ENCODE results near the gene FUT3. TPM values are rescaled to one million over a fixed set of nuclear protein-coding genes. Genes with fewer than 3 reads are reported as not detected.
A peak's percentile ranks its signal among the peaks of the same experiment; 100 is the strongest.
"Not testable (repeated sequence)": the region's sequence is repeated elsewhere in the genome, so short reads cannot be mapped to it uniquely, and the experiment has no call there.

Gene FUT3
- total and polyA plus RNA-seq, 5 experiments from 2014 or later = 0.16 TPM; not detected in 4

DNA sequence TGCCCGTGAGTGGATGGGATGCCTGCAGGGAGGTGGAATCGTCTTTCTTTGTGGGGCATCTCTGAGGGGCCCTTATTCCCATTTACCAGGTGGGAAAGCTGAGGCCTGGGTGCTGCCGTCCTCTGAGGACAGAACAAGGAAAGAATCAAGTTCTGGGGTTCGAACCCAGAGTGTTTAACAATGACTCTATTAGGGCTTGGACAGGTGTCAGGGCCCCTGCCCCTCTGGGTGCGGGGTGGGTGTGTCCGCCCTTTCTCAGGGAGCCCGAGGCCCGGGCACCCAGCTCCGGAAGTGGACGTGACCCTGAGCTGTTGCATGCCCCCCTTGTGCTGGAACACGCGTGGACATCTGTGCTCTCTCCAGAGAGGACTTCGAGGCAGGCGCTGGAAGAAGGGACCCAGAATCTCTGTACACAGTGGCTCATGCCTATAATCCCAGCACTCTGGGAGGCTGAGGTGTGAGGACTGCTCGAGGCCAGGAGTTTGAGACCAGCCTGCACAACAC lies 41.6 kb upstream of the FUT3 start:
- Mint-ChIP-seq H3K9me3 (no peaks in the 10 kb centered on the region), H3K36me3 (peaks cover 0 to 10% (median 0%) of the 10 kb centered on the region in 3 donors), H3K27ac (peak overlapping the region in 4 of 10 donors; percentile 2 to 48 (median 28)), H3K4me3 (no peak overlapping the region), H3K4me1 (peaks cover 0 to 7% (median 4%) of the 10 kb centered on the region in 4 donors), H3K27me3 (peaks cover 1 to 20% (median 6%) of the 10 kb centered on the region in 5 donors)
- DNase-seq = no peak
- no peak for ATAC-seq
- POLR2A ChIA-PET = interaction anchor here (4.7 kb wide), 1 partner anchor 11 kb away, joined by 26 read pairs; the partner anchor contains the start of genes NDUFA11 and VMAC

DNA sequence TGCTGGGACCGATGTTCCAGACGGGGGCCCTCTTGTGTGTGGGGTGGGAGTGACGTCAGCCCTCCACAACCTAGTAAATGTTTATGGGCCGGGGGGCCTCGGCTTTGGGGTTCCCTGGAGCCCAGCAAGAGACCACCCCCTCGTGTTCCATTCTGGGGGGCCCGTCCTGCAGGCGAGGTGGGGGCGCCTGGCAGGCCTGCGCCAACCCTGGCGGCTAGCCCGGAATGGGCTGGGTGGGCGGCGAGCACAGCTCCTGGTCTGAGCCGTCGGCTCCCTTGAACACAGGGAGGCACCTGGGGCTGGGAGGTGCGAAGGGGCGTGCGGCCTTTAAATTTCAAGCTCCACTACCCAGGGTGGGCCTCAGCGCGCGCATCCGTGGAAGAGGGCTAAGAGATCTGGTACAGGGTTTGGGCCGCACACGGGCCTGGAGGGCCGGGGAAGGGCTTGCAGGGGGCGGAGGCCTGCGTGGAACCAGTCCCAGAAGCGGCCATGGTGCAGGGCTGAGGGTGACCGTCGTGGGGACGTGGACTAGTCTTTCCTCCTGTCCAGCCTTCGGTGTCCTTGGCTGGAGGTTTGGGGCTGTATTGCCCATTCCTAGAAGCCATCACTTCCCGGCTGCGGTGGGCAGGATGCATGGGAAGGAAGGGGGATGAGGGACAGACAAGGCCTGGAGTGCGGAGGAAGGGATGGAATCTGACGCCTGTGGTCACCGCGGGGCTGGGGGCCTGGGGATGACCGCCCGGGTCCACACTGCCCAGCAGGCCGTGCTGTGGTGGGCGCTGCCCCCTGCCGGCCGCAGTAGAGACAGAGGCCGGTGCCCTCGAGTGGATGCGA lies 40.9 kb upstream of the FUT3 start:
- Mint-ChIP-seq H3K27ac (peak overlapping the region in 3 of 10 donors; percentile 25 to 88 (median 52)), H3K27me3 (peaks cover 1 to 20% (median 6%) of the 10 kb centered on the region in 5 donors), H3K9me3 (no peaks in the 10 kb centered on the region), H3K4me1 (peaks cover 0 to 7% (median 4%) of the 10 kb centered on the region in 4 donors), H3K36me3 (peaks cover 0 to 10% (median 0%) of the 10 kb centered on the region in 3 donors), H3K4me3 (no peak overlapping the region)
- ATAC-seq (peak; percentile 51 to 60), DNase-seq (peak in 1 of 10 donors; percentile 17)
- POLR2A ChIA-PET = interaction anchor here (1.0 to 4.7 kb wide), 2 partner anchors 11 to 88 kb away, joined by 4 to 26 read pairs; partner anchors contain the start of genes NDUFA11 and VMAC

DNA sequence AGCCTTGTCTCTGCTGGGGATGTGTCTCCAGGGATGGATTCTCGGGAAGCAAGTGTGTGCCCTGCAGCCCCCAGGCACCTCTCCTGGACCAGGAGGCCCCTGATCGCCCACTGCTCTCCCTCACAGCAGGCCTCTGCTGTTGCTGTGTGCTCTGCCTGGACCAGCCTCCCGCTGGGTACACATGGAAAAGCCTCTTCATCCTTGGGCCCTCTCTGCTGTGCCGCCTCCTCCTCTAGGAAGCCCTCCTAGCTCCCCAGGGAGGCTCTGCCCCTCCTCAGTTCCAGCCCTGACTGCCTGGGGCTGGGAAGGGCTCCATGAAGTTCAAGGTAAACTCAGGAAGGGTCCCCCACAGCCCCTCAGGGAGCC lies 40.3 kb upstream of the FUT3 start:
- peak overlapping the region in 2 of 10 donors; percentile 52 to 88 for H3K27ac Mint-ChIP-seq
- POLR2A ChIA-PET = interaction anchor here (1.0 to 4.7 kb wide), 4 partner anchors 12 to 87 kb away, joined by 3 to 26 read pairs (median 4); partner anchors contain the start of genes NDUFA11 and VMAC
- H3K9me3 Mint-ChIP-seq = no peaks in the 10 kb centered on the region
- peaks cover 0 to 7% (median 4%) of the 10 kb centered on the region in 4 donors for H3K4me1 Mint-ChIP-seq
- no peak for DNase-seq
- peak; percentile 9 to 13 for ATAC-seq
- H3K36me3 Mint-ChIP-seq = peaks cover 0 to 7% (median 0%) of the 10 kb centered on the region in 3 donors
- H3K27me3 Mint-ChIP-seq = peaks cover 1 to 26% (median 8%) of the 10 kb centered on the region in 5 donors
- H3K4me3 Mint-ChIP-seq = no peak overlapping the region

DNA sequence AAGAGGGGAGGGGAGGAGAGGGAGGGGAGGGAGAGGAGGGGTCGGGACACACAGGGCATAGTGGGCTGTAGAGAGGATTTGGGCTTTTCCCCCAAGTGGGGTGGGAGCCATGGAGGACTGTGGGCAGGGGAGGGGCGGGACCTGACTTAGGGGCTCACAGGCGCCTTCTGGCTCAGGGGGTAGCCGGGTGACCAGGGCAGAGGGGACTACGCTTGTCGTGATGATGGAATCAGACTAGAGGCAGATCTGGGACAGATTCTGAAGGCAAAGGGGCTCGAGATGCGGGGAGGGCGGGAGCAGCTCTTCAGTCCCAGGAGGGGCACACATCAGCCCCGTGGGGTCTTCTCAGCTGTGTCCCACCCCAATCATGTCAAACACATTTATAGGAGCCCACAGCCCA lies 38.9 kb upstream of the FUT3 start:
- Mint-ChIP-seq H3K36me3 (peaks cover 0 to 4% (median 0%) of the 10 kb centered on the region in 3 donors), H3K27ac (peak overlapping the region in 1 of 10 donors; percentile 6), H3K4me1 (peaks cover 0 to 7% (median 3%) of the 10 kb centered on the region in 4 donors), H3K27me3 (peaks cover 6 to 38% (median 15%) of the 10 kb centered on the region in 5 donors), H3K4me3 (no peak overlapping the region), H3K9me3 (no peaks in the 10 kb centered on the region)
- ATAC-seq = no peak
- POLR2A ChIA-PET = interaction anchor here (1.2 to 4.7 kb wide), 2 partner anchors 13 to 67 kb away, joined by 3 to 26 read pairs; partner anchors contain the start of genes NDUFA11 and VMAC
- DNase-seq = no peak

DNA sequence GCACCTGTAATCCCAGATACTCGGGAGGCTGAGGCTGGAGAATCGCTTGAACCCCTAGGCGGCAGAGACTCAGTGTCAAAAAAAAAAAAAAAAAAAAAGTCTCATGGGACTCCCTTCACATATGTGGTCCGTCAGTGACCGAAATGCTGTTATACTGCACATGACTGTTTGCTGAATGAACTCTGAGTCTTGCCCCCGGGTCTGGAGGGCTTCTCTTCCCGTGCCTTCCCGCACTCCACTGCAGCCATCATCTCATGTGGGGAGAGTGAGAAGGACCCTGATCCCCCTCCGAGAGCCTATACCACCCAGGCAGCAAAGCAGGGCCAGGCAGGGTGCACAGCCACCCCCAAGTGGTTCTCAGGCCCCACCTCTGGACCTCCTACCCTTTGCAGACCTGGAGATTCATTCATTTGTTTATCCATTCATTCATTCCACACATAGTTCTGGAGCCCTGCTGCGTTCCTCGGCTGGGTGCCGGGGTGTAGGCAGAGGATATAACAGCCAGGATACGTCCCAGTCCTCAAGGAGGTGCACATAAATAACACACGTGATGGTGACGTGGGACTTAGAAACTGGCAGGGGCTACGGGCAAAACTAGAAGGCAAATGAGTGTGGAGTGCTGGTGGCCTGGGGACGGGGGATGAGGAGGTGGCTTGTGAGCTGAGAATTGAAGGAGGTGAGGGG lies 38.2 kb upstream of the FUT3 start:
- H3K27me3 Mint-ChIP-seq = peaks cover 6 to 41% (median 15%) of the 10 kb centered on the region in 5 donors
- peaks cover 0 to 7% (median 3%) of the 10 kb centered on the region in 4 donors for H3K4me1 Mint-ChIP-seq
- H3K4me3 Mint-ChIP-seq = no peak overlapping the region
- no peak for DNase-seq
- no peak for ATAC-seq
- POLR2A ChIA-PET = interaction anchor here (0.8 to 4.7 kb wide), 2 partner anchors 14 to 25 kb away, joined by 5 to 26 read pairs; partner anchors contain the start of genes CAPS, NDUFA11 and VMAC
- H3K36me3 Mint-ChIP-seq = peaks cover 0 to 2% (median 0%) of the 10 kb centered on the region in 3 donors
- peak overlapping the region in 3 of 10 donors; percentile 6 to 61 (median 35) for H3K27ac Mint-ChIP-seq
- H3K9me3 Mint-ChIP-seq = no peaks in the 10 kb centered on the region

DNA sequence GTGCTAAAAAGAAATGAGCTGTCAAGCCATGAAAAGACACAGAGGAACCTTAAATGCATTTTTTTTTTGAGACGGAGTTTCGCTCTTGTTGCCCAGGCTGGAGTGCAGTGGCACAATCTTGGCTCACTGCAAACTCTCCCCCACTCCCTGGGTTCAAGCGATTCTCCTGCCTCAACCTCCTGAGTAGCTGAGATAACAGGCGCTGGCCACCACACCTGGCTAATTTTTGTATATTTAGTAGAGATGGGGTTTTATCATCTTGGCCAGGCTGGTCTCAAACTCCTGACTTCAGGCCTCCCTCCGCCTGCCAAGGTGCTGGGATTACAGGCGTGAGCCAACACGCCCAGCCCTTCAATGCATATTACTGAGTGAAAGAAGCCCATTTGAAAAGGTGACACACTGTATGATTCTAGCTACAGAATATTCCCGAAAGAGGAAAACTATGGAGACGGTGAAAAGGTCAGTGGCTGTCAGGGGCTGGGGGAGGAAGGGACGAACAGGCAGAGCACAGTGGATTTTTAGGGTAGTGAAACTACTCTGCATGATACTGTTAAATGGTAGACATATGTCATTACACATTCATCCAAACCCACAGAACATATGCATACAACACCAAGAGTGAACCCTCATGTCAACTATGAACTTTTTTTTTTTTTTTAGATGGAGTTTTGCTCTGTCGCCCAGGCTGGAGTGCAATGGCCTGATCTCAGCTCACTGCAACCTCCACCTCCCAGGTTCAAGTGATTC lies 33.0 kb upstream of the FUT3 start:
- DNase-seq, H3K36me3 Mint-ChIP-seq, H3K4me1 Mint-ChIP-seq, ATAC-seq, H3K27ac Mint-ChIP-seq, H3K4me3 Mint-ChIP-seq, H3K9me3 Mint-ChIP-seq, POLR2A ChIA-PET: not testable (repeated sequence)
- H3K27me3 Mint-ChIP-seq = peaks cover 13 to 45% (median 16%) of the 10 kb centered on the region in 5 donors

DNA sequence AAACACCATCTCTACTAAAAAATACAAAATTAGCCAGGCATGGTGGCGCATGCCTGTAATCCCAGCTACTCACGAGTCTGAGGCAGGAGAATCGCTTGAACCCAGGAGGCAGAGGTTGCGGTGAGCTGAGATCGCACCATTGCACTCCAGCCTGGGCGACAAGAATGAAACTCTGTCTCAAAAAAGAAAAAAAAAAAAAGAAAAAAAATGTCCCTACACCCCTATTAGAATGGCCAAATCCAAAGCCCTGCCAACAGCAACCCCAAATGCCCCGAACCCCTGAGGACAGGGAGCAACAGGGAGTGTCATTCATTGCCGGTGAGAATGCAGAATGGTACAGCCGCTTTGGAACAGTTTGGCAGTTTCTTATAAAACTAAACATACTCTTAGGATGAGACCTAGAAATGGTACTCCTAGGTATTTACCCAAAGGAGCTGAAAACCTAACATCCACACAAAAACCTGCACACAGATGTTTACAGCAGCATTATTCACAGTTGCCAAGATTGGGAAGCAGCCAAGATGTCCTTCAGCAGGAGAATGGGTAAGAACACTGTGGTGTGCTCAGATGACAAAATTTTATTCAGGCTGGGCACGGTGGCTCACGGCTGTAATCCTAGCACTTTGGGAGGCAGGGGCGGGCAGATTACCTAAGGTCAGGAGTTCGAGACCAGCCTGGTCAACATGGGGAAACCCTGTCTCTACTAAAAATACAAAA lies 32.1 kb upstream of the FUT3 start:
- H3K9me3 Mint-ChIP-seq, H3K4me1 Mint-ChIP-seq, DNase-seq, H3K27ac Mint-ChIP-seq, ATAC-seq, H3K36me3 Mint-ChIP-seq, POLR2A ChIA-PET, H3K4me3 Mint-ChIP-seq: not testable (repeated sequence)
- H3K27me3 Mint-ChIP-seq = peaks cover 13 to 48% (median 18%) of the 10 kb centered on the region in 5 donors

DNA sequence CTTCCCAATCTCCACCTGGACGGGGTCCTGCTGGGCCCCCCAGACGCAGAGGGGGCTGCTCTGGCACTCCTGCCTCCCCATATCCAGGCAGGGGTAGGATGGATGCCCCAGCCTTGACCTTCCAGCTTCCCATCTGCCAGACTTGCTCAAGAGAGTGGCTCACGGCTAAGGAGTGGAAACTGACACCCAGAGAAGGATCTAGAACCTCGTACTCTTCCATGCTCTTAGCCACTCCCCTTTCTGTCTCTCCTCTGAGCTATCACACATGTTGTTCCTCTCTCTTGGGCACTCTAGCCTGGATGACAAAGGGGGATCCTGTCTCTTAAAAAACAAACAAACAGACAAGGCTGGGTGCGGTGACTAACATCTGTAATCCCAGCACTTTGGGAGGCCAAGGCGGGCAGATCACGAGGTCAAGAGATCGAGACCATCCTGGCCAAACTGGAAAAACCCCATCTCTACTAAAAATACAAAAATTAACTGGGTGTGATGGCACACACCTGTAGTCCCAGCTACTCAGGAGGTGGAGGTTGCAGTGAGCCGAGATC lies 31.2 kb upstream of the FUT3 start:
- Mint-ChIP-seq H3K27ac (no peak overlapping the region), H3K27me3 (peaks cover 12 to 48% (median 23%) of the 10 kb centered on the region in 5 donors), H3K4me1 (no peaks in the 10 kb centered on the region), H3K36me3 (no peaks in the 10 kb centered on the region), H3K4me3 (no peak overlapping the region), H3K9me3 (no peaks in the 10 kb centered on the region)
- no peak for DNase-seq
- ATAC-seq = no peak
- POLR2A ChIA-PET = no interaction called here

DNA sequence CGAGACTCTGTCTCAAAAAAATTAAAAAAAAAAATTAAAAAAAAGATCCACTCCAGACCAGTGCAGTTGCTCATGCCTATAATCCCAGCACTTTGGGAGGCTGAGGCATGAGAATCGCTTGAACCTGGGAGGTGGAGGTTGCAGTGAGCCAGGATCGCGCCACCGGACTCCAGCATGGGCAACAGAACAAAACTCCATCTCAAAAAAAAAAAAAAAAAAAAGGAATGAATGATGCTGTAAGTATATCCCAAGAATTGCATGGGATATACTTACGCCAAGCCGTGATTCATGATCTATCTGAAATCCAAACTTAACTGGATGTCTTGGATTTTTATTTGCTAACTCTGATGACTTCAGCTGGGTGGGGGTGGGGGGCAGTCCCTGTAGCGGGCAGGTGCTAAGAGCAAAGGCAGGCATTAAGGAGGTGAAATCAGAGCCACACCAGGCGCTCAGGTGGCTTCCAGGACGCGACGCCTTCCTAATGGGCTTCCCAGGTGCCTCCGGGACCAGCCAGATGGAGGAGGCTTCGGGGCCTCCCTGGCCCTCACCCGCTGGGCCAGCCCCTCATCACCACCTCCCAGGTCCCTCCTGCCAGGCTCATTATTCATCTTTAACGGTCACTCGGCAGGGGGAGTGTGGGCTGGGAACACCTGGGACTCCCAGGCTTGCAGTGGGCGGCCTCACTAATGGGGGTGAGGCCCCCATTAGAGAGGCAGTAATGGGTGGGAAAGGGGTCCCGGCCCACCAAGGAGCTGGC lies 30.5 kb upstream of the FUT3 start:
- ATAC-seq (no peak), DNase-seq (no peak)
- no peaks in the 10 kb centered on the region for H3K4me1 Mint-ChIP-seq
- no peak overlapping the region for H3K4me3 Mint-ChIP-seq
- no peak overlapping the region for H3K27ac Mint-ChIP-seq
- H3K27me3 Mint-ChIP-seq = peaks cover 12 to 51% (median 25%) of the 10 kb centered on the region in 5 donors
- H3K36me3 Mint-ChIP-seq = no peaks in the 10 kb centered on the region
- no peaks in the 10 kb centered on the region for H3K9me3 Mint-ChIP-seq
- POLR2A ChIA-PET = no interaction called here

DNA sequence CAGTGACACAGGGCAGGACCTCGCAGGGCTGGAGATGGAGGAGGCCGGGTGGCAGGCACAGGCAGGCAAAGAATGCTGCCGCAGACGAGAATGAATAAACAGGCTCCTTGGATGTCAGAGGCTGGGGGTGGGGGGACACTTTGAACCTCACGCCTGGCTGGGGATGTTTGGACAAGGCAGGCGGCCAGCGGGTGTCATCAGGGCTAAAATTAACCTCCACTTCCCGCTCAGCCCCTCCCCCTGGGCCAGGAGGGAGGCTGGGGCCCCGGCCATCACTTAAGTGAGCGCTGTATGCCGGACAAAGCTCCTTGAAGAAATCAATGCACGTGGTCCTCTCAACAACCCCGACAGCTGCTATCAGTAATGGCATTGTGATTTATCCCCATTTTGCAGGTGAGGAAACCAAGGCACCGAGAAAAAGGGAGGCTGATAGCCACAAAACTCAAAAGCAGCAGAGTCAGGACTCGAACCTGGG lies 29.4 kb upstream of the FUT3 start:
- H3K9me3 Mint-ChIP-seq = no peaks in the 10 kb centered on the region
- H3K36me3 Mint-ChIP-seq = no peaks in the 10 kb centered on the region
- ATAC-seq (no peak), DNase-seq (no peak)
- H3K4me3 Mint-ChIP-seq = no peak overlapping the region
- H3K27me3 Mint-ChIP-seq = peaks cover 12 to 52% (median 29%) of the 10 kb centered on the region in 5 donors
- no peak overlapping the region for H3K27ac Mint-ChIP-seq
- H3K4me1 Mint-ChIP-seq = no peaks in the 10 kb centered on the region
- POLR2A ChIA-PET = no interaction called here

DNA sequence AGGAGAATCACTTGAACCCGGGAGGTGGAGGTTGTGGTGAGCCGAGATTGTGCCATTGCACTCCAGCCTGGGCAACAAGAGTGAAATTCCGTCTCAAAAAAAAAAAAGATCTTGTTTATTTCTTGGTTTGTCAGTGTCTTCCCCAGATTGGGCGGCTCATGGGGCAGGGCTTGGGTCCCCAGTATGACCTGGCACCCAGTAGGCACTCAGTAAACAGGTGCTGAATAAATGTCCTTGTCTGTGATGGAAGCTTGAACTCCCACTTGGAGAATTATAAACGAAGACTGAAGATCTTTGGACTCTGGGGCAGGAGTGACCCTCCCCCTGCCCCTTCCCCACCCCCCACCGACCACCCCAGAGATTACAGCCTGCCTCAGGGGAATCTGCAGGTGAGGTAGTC lies 28.9 kb upstream of the FUT3 start:
- H3K4me1 Mint-ChIP-seq = no peaks in the 10 kb centered on the region
- H3K27ac Mint-ChIP-seq = no peak overlapping the region
- no peaks in the 10 kb centered on the region for H3K9me3 Mint-ChIP-seq
- peaks cover 7 to 47% (median 25%) of the 10 kb centered on the region in 5 donors for H3K27me3 Mint-ChIP-seq
- DNase-seq (no peak), ATAC-seq (no peak)
- POLR2A ChIA-PET = no interaction called here
- H3K4me3 Mint-ChIP-seq = no peak overlapping the region
- H3K36me3 Mint-ChIP-seq = no peaks in the 10 kb centered on the region

Measured in naive thymus-derived CD8-positive, alpha-beta T cell (primary cell).